ENCODE results near the gene MACROD2.

MACROD2 gene

GRCh38 chr20:15239542-15240206 lies 1244.4 kb downstream of the MACROD2 start:
- no peak for TF ChIP-seq CTCF (IDR thresholded peaks at IDR 0.05; ENCODE audit: low read depth, low read length)
- DNase-seq (ENCODE audit: extremely low read depth, low read depth), result no peak

GRCh38 chr20:15240801-15241200 lies 1245.5 kb downstream of the MACROD2 start:
- DNase-seq (ENCODE audit: extremely low read depth, low read depth), result no peak
- no peak for TF ChIP-seq CTCF (IDR thresholded peaks at IDR 0.05; ENCODE audit: low read depth, low read length)

DNA sequence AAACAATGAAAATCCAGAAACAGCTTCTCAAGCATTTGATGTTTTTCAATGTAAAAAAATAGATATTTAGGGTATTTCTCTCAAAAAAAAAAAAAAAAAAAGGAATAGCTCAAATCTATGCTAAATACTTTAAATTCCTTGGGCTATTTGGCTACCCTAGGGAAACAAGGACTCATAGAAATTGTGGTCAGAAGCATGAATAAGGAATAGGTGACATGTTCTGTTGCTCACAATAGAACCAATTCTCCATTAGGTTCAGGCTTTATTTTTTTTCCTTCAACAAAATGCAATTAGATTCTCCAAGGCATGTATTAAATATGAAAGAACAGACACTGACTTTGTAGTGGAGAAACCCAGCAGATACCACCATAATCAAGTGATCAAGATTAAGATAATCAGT lies 1246.4 kb downstream of the MACROD2 start:
- no peak for TF ChIP-seq CTCF (IDR thresholded peaks at IDR 0.05; ENCODE audit: low read depth, low read length)
- DNase-seq (ENCODE audit: extremely low read depth, low read depth), result no peak

DNA sequence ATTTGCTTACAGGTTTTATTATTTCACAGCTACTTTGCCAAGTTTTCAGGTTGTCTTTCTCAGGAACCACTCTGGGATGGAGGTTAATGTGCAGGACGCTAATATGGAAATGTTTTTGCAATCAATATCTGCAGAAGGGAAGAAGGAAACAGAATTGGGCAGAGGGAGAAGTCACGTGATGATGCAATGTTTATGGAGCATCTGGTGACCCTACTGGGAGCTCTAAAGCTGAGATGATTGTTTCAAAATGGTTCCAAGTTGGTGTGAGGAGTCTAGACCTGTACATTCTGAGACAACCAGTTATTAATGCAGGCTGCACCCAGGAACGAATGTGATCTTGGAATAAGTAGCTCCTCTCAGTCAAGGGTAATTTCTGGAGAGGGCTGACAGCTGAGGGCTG lies 1247.5 kb downstream of the MACROD2 start:
- no peak for TF ChIP-seq CTCF (IDR thresholded peaks at IDR 0.05; ENCODE audit: low read depth, low read length)

GRCh38 chr20:15245896-15246295 lies 1250.6 kb downstream of the MACROD2 start:
- DNase-seq (ENCODE audit: extremely low read depth, low read depth), result no peak
- TF ChIP-seq CTCF (IDR thresholded peaks at IDR 0.05; ENCODE audit: low read depth, low read length), result no peak

More for the DNA sequence above, 1247.5 kb downstream of the MACROD2 start:
- no peak for DNase-seq (ENCODE audit: extremely low read depth, low read depth)

DNA sequence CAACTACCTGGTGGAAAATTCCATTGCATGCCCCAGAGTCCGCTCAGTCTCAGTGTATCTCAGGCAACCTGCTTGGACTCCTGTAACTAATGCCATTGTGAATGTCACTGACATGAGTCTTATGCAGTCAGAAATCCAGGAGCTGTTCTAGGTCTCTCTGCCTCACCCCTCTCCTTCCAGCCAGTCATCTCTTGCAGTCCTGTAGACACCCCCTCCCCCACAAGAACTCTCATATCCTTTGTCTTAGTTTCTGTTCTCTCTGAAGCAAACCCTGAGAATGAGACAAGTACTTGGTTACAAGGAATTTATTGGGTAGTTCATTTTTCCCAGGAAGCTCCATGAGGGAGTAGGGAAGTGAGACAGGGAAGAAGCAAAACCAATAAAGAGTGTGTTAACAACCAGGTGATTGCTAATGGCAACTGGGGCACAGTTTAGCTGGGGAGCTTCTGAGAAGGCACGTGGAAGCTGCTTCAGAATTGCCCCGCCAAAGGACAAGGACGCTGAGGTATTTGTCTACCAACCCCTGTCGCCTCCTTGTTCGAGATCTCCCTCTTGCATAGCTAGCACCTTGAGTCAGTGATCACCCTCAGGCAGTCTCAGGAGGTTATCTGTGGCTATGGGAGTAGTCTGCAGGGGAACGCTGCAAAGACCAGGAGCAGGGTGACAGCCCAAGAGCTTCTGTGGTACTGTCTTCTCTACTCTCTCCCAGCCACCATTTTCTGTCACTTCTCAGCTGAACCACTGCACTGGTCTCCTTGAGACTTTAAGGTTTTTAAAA lies 1253.5 kb downstream of the MACROD2 start:
- DNase-seq (ENCODE audit: extremely low read depth, low read depth), result no peak
- no peak for TF ChIP-seq CTCF (IDR thresholded peaks at IDR 0.05; ENCODE audit: low read depth, low read length)

DNA sequence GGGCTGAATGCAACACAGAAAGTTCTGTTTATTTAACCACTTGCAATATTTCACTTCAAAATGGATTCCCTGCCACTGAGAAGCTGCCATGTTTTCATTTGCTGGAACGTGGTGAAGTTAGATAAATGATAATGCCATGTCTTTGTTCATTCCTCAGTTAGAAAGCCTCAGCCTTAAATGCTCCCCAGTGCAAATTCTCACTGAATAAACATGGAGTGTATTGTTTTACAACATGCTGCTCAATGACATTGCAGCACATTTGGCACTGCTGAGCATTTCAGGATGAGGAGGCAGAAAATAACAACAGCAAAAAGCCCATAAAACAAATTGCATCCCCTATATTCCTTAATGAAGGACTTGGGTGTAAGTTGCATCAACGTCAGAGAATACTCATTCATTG lies 1255.9 kb downstream of the MACROD2 start:
- no peak for DNase-seq (ENCODE audit: extremely low read depth, low read depth)
- no peak for TF ChIP-seq CTCF (IDR thresholded peaks at IDR 0.05; ENCODE audit: low read depth, low read length)

All from AG09319 (cell line).